Measurements from ENCODE around the gene LRRC4B. TPM values are rescaled to one million over a fixed set of nuclear protein-coding genes. Genes with fewer than 3 reads are reported as not detected.

LRRC4B gene
- total RNA-seq, 1 donor from 2014 or later: 4.6 TPM

GRCh38 chr19:50555450-50556281 is 12.6 kb downstream of the LRRC4B start:
- ATAC-seq: no peak
- DNase-seq: no peak
- Histone ChIP-seq H3K36me3 (no peaks in the 10 kb centered on the region), H3K27ac (no peak overlapping the region), H3K4me1 (peaks cover 6% of the 10 kb centered on the region), H3K27me3 (peaks cover 38% of the 10 kb centered on the region), H3K4me3 (peak overlapping the region; percentile 39), H3K9me3 (no peaks in the 10 kb centered on the region)
- intact Hi-C loops (cut with DNase I): no loop called here
- TF ChIP-seq, protein P1, sequence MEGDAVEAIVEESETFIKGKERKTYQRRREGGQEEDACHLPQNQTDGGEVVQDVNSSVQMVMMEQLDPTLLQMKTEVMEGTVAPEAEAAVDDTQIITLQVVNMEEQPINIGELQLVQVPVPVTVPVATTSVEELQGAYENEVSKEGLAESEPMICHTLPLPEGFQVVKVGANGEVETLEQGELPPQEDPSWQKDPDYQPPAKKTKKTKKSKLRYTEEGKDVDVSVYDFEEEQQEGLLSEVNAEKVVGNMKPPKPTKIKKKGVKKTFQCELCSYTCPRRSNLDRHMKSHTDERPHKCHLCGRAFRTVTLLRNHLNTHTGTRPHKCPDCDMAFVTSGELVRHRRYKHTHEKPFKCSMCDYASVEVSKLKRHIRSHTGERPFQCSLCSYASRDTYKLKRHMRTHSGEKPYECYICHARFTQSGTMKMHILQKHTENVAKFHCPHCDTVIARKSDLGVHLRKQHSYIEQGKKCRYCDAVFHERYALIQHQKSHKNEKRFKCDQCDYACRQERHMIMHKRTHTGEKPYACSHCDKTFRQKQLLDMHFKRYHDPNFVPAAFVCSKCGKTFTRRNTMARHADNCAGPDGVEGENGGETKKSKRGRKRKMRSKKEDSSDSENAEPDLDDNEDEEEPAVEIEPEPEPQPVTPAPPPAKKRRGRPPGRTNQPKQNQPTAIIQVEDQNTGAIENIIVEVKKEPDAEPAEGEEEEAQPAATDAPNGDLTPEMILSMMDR (IDR thresholded peaks at IDR 0.05): no peak

DNA sequence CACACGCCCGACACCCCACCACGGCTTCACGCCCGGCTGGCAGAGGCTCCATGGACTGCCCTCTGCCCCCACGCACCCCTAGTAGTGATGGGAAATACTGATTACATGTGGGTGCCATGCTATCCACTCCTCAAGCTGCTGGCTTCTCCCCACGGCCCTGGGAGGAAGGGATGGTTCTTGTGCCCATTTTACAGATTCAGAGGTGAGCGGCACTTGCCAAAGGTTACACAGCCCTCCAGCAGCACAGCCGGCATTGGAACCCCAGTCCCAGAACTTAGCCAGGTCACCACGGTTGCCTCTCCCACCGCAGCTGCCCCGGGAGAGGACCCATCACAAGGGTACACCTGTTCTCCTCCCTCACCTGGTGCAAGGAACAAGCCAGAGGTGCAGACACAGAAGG is 13.2 kb downstream of the LRRC4B start:
- Histone ChIP-seq H3K4me3 (no peak overlapping the region), H3K9me3 (no peaks in the 10 kb centered on the region), H3K36me3 (no peaks in the 10 kb centered on the region), H3K4me1 (peaks cover 6% of the 10 kb centered on the region), H3K27ac (no peak overlapping the region), H3K27me3 (peaks cover 38% of the 10 kb centered on the region)
- TF ChIP-seq, protein P1 (IDR thresholded peaks at IDR 0.05): no peak
- intact Hi-C loops (cut with DNase I): no loop called here
- DNase-seq (no peak), ATAC-seq (no peak)

DNA sequence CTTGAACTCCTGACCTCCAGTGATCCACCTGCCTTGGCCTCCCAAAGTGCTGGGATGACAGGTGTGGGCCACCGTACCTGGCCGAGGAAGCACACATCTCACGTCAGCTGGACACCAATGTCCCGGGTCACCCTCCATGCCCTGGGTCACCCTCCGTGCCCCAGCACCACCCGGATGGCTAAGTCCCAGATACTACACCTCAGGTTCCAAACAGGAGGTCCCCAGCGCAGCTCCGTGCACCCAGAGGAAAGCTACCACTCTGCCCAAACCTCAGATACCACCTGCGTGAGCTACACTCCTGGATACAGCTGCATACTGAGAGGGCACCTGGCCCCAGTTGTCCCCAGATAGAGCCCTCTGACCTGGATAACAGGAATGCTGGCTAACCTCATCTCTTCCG is 14.0 kb downstream of the LRRC4B start:
- TF ChIP-seq, protein P1 (IDR thresholded peaks at IDR 0.05): no peak
- H3K36me3 ChIP-seq: no peaks in the 10 kb centered on the region
- no peak for ATAC-seq
- H3K9me3 ChIP-seq: no peaks in the 10 kb centered on the region
- DNase-seq: no peak
- peaks cover 6% of the 10 kb centered on the region for H3K4me1 ChIP-seq
- H3K27ac ChIP-seq: no peak overlapping the region
- no peak overlapping the region for H3K4me3 ChIP-seq
- intact Hi-C loops (cut with DNase I): no loop called here
- peaks cover 38% of the 10 kb centered on the region for H3K27me3 ChIP-seq

DNA sequence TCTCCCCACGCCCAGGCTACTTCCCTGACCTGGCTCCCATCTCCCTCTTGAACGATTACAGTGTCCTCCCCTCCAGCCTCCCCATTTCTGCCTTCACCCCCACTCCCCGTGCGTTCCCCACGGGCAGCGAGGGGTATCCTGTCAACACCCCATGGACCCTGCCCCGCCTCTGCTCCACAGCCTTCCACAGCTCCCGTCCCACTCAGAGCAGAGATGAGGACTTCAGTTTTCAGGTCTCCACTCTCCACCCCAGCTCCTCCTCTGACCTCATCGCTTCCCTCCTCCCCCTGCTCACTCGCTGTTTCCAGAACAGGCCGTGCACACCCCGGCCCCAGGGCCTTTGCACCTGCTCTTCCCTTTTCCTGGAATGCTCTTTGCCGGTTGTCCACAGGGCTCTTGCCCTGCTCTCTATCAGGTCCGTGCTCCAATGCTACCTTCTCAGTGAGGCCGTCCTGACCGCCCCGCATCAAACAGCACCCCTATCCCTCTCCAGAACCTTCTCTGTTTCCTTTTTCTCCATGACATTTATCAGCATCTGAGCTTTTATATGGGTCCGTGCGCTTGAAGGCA is 15.0 kb downstream of the LRRC4B start:
- peaks cover 6% of the 10 kb centered on the region for H3K4me1 ChIP-seq
- ATAC-seq: no peak
- no peak overlapping the region for H3K4me3 ChIP-seq
- H3K27me3 ChIP-seq: peaks cover 46% of the 10 kb centered on the region
- H3K36me3 ChIP-seq: no peaks in the 10 kb centered on the region
- no peak for DNase-seq
- TF ChIP-seq, protein P1 (IDR thresholded peaks at IDR 0.05): no peak
- H3K9me3 ChIP-seq: no peaks in the 10 kb centered on the region
- intact Hi-C loops (cut with DNase I): no loop called here
- H3K27ac ChIP-seq: no peak overlapping the region

- no peak for DNase-seq
- intact Hi-C loops (cut with DNase I): no loop called here
- Histone ChIP-seq H3K9me3 (no peaks in the 10 kb centered on the region), H3K4me3 (no peak overlapping the region), H3K27ac (no peak overlapping the region), H3K36me3 (no peaks in the 10 kb centered on the region), H3K27me3 (peaks cover 49% of the 10 kb centered on the region), H3K4me1 (peaks cover 6% of the 10 kb centered on the region)
- TF ChIP-seq, protein P1 (IDR thresholded peaks at IDR 0.05): no peak
- no peak for ATAC-seq
Observed at GRCh38 chr19:50552540-50552939, 15.7 kb downstream of the LRRC4B start.
